IMR-90 (cell line): ENCODE measurements around the gene PDIA4. TPM values are rescaled to one million over a fixed set of nuclear protein-coding genes. Genes with fewer than 3 reads are reported as not detected.

Source experiments
- ATAC-seq: fragments of 200-7000 bp; cut with Tn5 transposase; 2 replicates; pipeline ENCODE4 v1.9.1; 2020; ENCODE audit warnings: low read depth, mild to moderate bottlenecking, moderate library complexity
- BruUV-seq: library from RNA; stranded (reverse); fragments of 400-500 nt; replicated peaks from 2 replicates; lab custom pipeline; 2021; lab: Mats Ljungman, UMichigan
- CTCF ChIA-PET: fragments of 300-600 bp; formaldehyde crosslinking; extraction: SDS; loops from one replicate; lab custom pipeline; 2021; ENCODE audit warnings: antibody characterized with exemption; lab: Yijun Ruan, JAX
- POLR2A ChIA-PET: fragments of 300-600 bp; sonication (Branson Sonifier 250); formaldehyde crosslinking; loops from one replicate; lab custom pipeline; 2022; ENCODE audit warnings: antibody characterized with exemption; ENCODE audit not compliant: unreplicated experiment; lab: Charles Lee
- DNase-seq: peaks from one replicate; pipeline ENCODE4 v3.0.0; 2013
- H2AFZ ChIP-seq: replicated peaks from 2 replicates; pipeline ENCODE3; 2013; ENCODE audit warnings: low read length, mild to moderate bottlenecking; ENCODE audit not compliant: poor library complexity
- H2AK5ac ChIP-seq: 2 replicates; pipeline ENCODE4 v1.6.1; 2013; ENCODE audit warnings: low read depth, low read length, inconsistent platforms
- H2AK9ac ChIP-seq: replicated peaks from 2 replicates; pipeline ENCODE3; 2013; ENCODE audit warnings: mild to moderate bottlenecking, low read depth, low read length, moderate library complexity; ENCODE audit not compliant: poor library complexity
- H2BK120ac ChIP-seq: 2 replicates; pipeline ENCODE4 v1.6.1; 2013; ENCODE audit warnings: low read depth, low read length, inconsistent platforms
- H2BK15ac ChIP-seq: 3 replicates; pipeline ENCODE4 v1.6.1; 2013; ENCODE audit warnings: low read depth, low read length, inconsistent platforms
- H2BK20ac ChIP-seq: 2 replicates; pipeline ENCODE4 v1.6.1; 2013; ENCODE audit warnings: low read depth, mild to moderate bottlenecking, inconsistent platforms, low read length, moderate library complexity
- H2BK5ac ChIP-seq: 2 replicates; pipeline ENCODE4 v1.6.1; 2013; ENCODE audit warnings: mild to moderate bottlenecking, low read depth, low read length, inconsistent platforms; ENCODE audit not compliant: poor library complexity, severe bottlenecking
- H3K14ac ChIP-seq: replicated peaks from 2 replicates; pipeline ENCODE4 v1.6.1; 2013; ENCODE audit warnings: low read depth, low read length, inconsistent platforms
- H3K18ac ChIP-seq: 2 replicates; pipeline ENCODE4 v1.6.1; 2013; ENCODE audit warnings: low read depth, low read length, control low read depth
- H3K23ac ChIP-seq: 2 replicates; pipeline ENCODE4 v1.6.1; 2013; ENCODE audit warnings: low read depth, low read length, inconsistent platforms
- H3K27ac ChIP-seq: 2 replicates; pipeline ENCODE4 v1.5.1; 2013; ENCODE audit warnings: mild to moderate bottlenecking, control low read depth, low read length; ENCODE audit not compliant: insufficient read depth
- H3K27me3 ChIP-seq: 2 replicates; pipeline ENCODE4 v1.6.1; 2013; ENCODE audit warnings: low read length; ENCODE audit not compliant: control insufficient read depth, insufficient read depth
- H3K36me3 ChIP-seq: 2 replicates; pipeline ENCODE4 v1.6.1; 2013; ENCODE audit warnings: low read length, mixed read lengths; ENCODE audit not compliant: control insufficient read depth, insufficient read depth
- H3K4ac ChIP-seq: 2 replicates; pipeline ENCODE4 v1.6.1; 2013; ENCODE audit warnings: low read depth, low read length, inconsistent platforms
- H3K4me1 ChIP-seq: 2 replicates; pipeline ENCODE4 v1.6.1; 2013; ENCODE audit warnings: low read length, mixed read lengths; ENCODE audit not compliant: control insufficient read depth, insufficient read depth
- H3K4me2 ChIP-seq: 2 replicates; pipeline ENCODE4 v1.6.1; 2013; ENCODE audit warnings: low read depth, mild to moderate bottlenecking, control low read depth, low read length, moderate library complexity
- H3K4me3 ChIP-seq: 2 replicates; pipeline ENCODE4 v1.5.1; 2013; ENCODE audit warnings: low read depth, mild to moderate bottlenecking, control low read depth, low read length, moderate library complexity; ENCODE audit not compliant: insufficient read depth
- H3K56ac ChIP-seq: 2 replicates; pipeline ENCODE4 v1.6.1; 2013; ENCODE audit warnings: low read length, inconsistent platforms; ENCODE audit not compliant: insufficient read depth; ENCODE audit errors: extremely low read depth
- H3K79me1 ChIP-seq, 2 experiments: 2 replicates each; pipeline ENCODE4 v1.6.1; 2013; ENCODE audit warnings: low read length in 2 of 2, inconsistent platforms in 1 of 2, low read depth in 1 of 2
- H3K9ac ChIP-seq: 2 replicates; pipeline ENCODE4 v1.6.1; 2013; ENCODE audit warnings: low read depth, low read length, control low read depth
- H3K9me1 ChIP-seq: 2 replicates; pipeline ENCODE4 v1.6.1; 2013; ENCODE audit warnings: low read length, inconsistent platforms; ENCODE audit not compliant: insufficient read depth
- H3K9me3 ChIP-seq: 2 replicates; pipeline ENCODE4 v1.6.1; 2013; ENCODE audit warnings: low read length; ENCODE audit not compliant: control insufficient read depth, insufficient read depth
- H4K20me1 ChIP-seq: 2 replicates; pipeline ENCODE4 v1.6.1; 2013; ENCODE audit warnings: low read length, inconsistent platforms; ENCODE audit not compliant: insufficient read depth
- H4K5ac ChIP-seq: 2 replicates; pipeline ENCODE4 v1.6.1; 2013; ENCODE audit warnings: mild to moderate bottlenecking, low read depth, low read length, control low read depth
- H4K8ac ChIP-seq, 2 experiments: 2 replicates each; pipeline ENCODE4 v1.6.1; 2013; ENCODE audit warnings: low read depth in 2 of 2, low read length in 2 of 2, control low read depth in 1 of 2, inconsistent platforms in 1 of 2
- H4K91ac ChIP-seq: 2 replicates; pipeline ENCODE4 v1.6.1; 2013; ENCODE audit warnings: low read depth, low read length, inconsistent platforms; ENCODE audit not compliant: insufficient read depth
- CHD1 ChIP-seq: IDR thresholded peaks from 2 replicates; pipeline ENCODE4 v1.6.1; 2012; ENCODE audit warnings: low read depth, low read length, improper control_type of control experiment
- FOS ChIP-seq: fragments of 150-350 bp; IDR thresholded peaks from 2 replicates; pipeline ENCODE4 v1.6.1; 2016; ENCODE audit warnings: low read depth, low read length
- MAFK ChIP-seq: IDR thresholded peaks from 2 replicates; pipeline ENCODE4 v1.6.1; 2012; ENCODE audit warnings: low read depth, low read length, improper control_type of control experiment
- MAZ ChIP-seq: IDR thresholded peaks from 2 replicates; pipeline ENCODE4 v1.6.1; 2012; ENCODE audit warnings: low read depth, mild to moderate bottlenecking, low read length, improper control_type of control experiment, moderate library complexity, borderline replicate concordance
- MXI1 ChIP-seq: IDR thresholded peaks from 2 replicates; pipeline ENCODE4 v1.6.1; 2012; ENCODE audit warnings: low read depth, mild to moderate bottlenecking, low read length, moderate library complexity, borderline replicate concordance
- POLR2A ChIP-seq: IDR thresholded peaks from 2 replicates; pipeline ENCODE4 v1.6.1; 2012; ENCODE audit warnings: mild to moderate bottlenecking, low read depth, low read length
- WGBS, 2 experiments: methylation state at CpG; one replicate each; pipeline versions ENCODE4 v1.1.5 to v1.1.7; 2013; ENCODE audit warnings: missing lambda C conversion rate in 2 of 2; ENCODE audit not compliant: insufficient read length in 1 of 2; ENCODE audit errors: extremely low coverage in 2 of 2; 5-methylcytosine and 5-hydroxymethylcytosine counted together
- dilution Hi-C: fragments of 300-500 bp; cut with HindIII; formaldehyde crosslinking; loops from one replicate; pipeline ENCODE4 v1.14.3; 2018; ENCODE audit warnings: low sequenced_read_pairs; ENCODE audit not compliant: unreplicated experiment
- in situ Hi-C: fragments of 300-500 bp; cut with MboI; formaldehyde crosslinking; loops from 3 replicates; pipeline ENCODE4 v1.14.3; 2019; ENCODE audit warnings: low sequenced_read_pairs, inconsistent platforms, mixed read lengths
- intact Hi-C: fragments of 100-400 bp; cut with micrococcal nuclease; formaldehyde crosslinking; loops from 2 replicates; pipeline ENCODE4 v1.10.0; 2022
- polyA plus RNA-seq, 3 experiments: library from polyadenylated mRNA; depleted of rRNA; stranded (reverse); fragments of >200 nt; gene quantifications; 2 replicates each; pipeline ENCODE4 v1.2.3, GENCODE V29; 2012; ENCODE audit warnings: low replicate concordance in 1 of 3
- total RNA-seq: library from RNA; depleted of rRNA; stranded (reverse); fragments of >200 nt; gene quantifications from 2 replicates; pipeline ENCODE4 v1.2.3, GENCODE V29; 2012

Gene PDIA4
- total and polyA plus RNA-seq, 2 of the 4 experiments (the other 2 are of a cell fraction), result 241 to 304 TPM

GRCh38 chr7:149053384-149053783 lies 25.1 kb upstream of the PDIA4 start:
- H3K9me1 ChIP-seq, result no peaks in the 10 kb centered on the region
- DNase-seq (no peak), ATAC-seq (no peak)
- no peak overlapping the region for H3K9ac ChIP-seq
- no peak overlapping the region for H3K4ac ChIP-seq
- CTCF ChIA-PET, result interaction anchor here (0.6 to 1.1 kb wide), 3 partner anchors 13 to 181 kb away, joined by 3 read pairs; no protein-coding TSS in a partner anchor
- intact Hi-C loops (no loop called here), in situ Hi-C loops (no loop called here), dilution Hi-C loops (no loop called here)
- H2BK20ac ChIP-seq, result no peak overlapping the region
- H3K14ac ChIP-seq, result no peak overlapping the region
- no peak overlapping the region for H2BK5ac ChIP-seq
- H2BK15ac ChIP-seq, result no peak overlapping the region
- H2BK120ac ChIP-seq, result no peak overlapping the region
- H2AK5ac ChIP-seq, result no peak overlapping the region
- H3K27me3 ChIP-seq, result peaks cover 4% of the 10 kb centered on the region; the same call in 1 of the 2 replicates
- H4K8ac ChIP-seq, result no peak overlapping the region
- no peaks in the 10 kb centered on the region for H3K36me3 ChIP-seq
- no peak overlapping the region for H3K18ac ChIP-seq
- no peak overlapping the region for H2AK9ac ChIP-seq
- H3K4me2 ChIP-seq, result no peak overlapping the region
- H4K20me1 ChIP-seq, result no peaks in the 10 kb centered on the region
- no peak overlapping the region for H3K23ac ChIP-seq
- POLR2A ChIA-PET, result interaction anchor here (0.6 kb wide), 1 partner anchor 96 kb away, joined by 3 read pairs; no protein-coding TSS in a partner anchor
- no peaks in the 10 kb centered on the region for H3K9me3 ChIP-seq
- BruUV-seq, result no TSS peak
- WGBS, 2 experiments, result 100% methylated on average over 1 of the region's 1 CpG; no CpG with 5 or more reads in 1 of the 2 experiments
- H3K4me3 ChIP-seq, result no peak overlapping the region
- H4K5ac ChIP-seq, result no peak overlapping the region
- no peak overlapping the region for H3K27ac ChIP-seq
- H2AFZ ChIP-seq, result no peak overlapping the region
- no peaks in the 10 kb centered on the region for H3K4me1 ChIP-seq
- H4K91ac ChIP-seq, result no peak overlapping the region
- no peaks in the 10 kb centered on the region for H3K79me1 ChIP-seq
- no peak for TF ChIP-seq POLR2A
- no peak for TF ChIP-seq MAZ
- no peak for TF ChIP-seq FOS
- no peak for TF ChIP-seq CHD1
- no peak for TF ChIP-seq MXI1
- TF ChIP-seq MAFK, result peak; percentile 92
- no peak overlapping the region for H3K56ac ChIP-seq
